Measurements from ENCODE around the gene PALD1.

Gene PALD1

GRCh38 chr10:70598857-70599295, 120.3 kb downstream of the PALD1 start:
- no peak overlapping the region for H3K4me3 ChIP-seq (ENCODE audit: low read length)
- peaks cover 3% of the 10 kb centered on the region; the same call in 1 of the 2 replicates for H3K4me1 ChIP-seq (ENCODE audit: insufficient read depth, low read length)
- H3K27ac ChIP-seq (ENCODE audit: low read depth, low read length): no peak overlapping the region
- H3K9ac ChIP-seq (ENCODE audit: low read depth, low read length): no peak overlapping the region
- no peaks in the 10 kb centered on the region for H3K36me3 ChIP-seq (ENCODE audit: insufficient read depth, low read length)
- H3K9me3 ChIP-seq (ENCODE audit: insufficient read depth, low read depth, low read length): no peaks in the 10 kb centered on the region
- WGBS: 90% methylated on average over 16 of the region's 16 CpGs
- H3K27me3 ChIP-seq (ENCODE audit: insufficient read depth, low read length): no peaks in the 10 kb centered on the region

- 94% methylated on average over 7 of the region's 8 CpGs for WGBS
- Histone ChIP-seq H3K36me3 (ENCODE audit: insufficient read depth, low read length) (no peaks in the 10 kb centered on the region), H3K27ac (ENCODE audit: low read depth, low read length) (no peak overlapping the region), H3K4me3 (ENCODE audit: low read length) (no peak overlapping the region), H3K27me3 (ENCODE audit: insufficient read depth, low read length) (no peaks in the 10 kb centered on the region), H3K9ac (ENCODE audit: low read depth, low read length) (no peak overlapping the region), H3K4me1 (ENCODE audit: insufficient read depth, low read length) (peaks cover 3% of the 10 kb centered on the region; the same call in 1 of the 2 replicates), H3K9me3 (ENCODE audit: insufficient read depth, low read depth, low read length) (no peaks in the 10 kb centered on the region)
These were observed 120.8 kb downstream of the PALD1 start for GRCh38 chr10:70599319-70599718.

GRCh38 chr10:70599791-70600190, 121.2 kb downstream of the PALD1 start:
- Histone ChIP-seq H3K27ac (ENCODE audit: low read depth, low read length) (no peak overlapping the region), H3K9me3 (ENCODE audit: insufficient read depth, low read depth, low read length) (no peaks in the 10 kb centered on the region), H3K4me1 (ENCODE audit: insufficient read depth, low read length) (peaks cover 2% of the 10 kb centered on the region; the same call in 1 of the 2 replicates), H3K9ac (ENCODE audit: low read depth, low read length) (no peak overlapping the region), H3K36me3 (ENCODE audit: insufficient read depth, low read length) (no peaks in the 10 kb centered on the region), H3K27me3 (ENCODE audit: insufficient read depth, low read length) (no peaks in the 10 kb centered on the region), H3K4me3 (ENCODE audit: low read length) (no peak overlapping the region)
- WGBS: 90% methylated on average over 4 of the region's 4 CpGs

- WGBS: 95% methylated on average over 24 of the region's 24 CpGs
These were observed 122.2 kb downstream of the PALD1 start for GRCh38 chr10:70600512-70601395.

GRCh38 chr10:70601746-70602145, 123.2 kb downstream of the PALD1 start:
- H3K4me3 ChIP-seq (ENCODE audit: low read length): no peak overlapping the region
- H3K9ac ChIP-seq (ENCODE audit: low read depth, low read length): no peak overlapping the region
- no peaks in the 10 kb centered on the region for H3K9me3 ChIP-seq (ENCODE audit: insufficient read depth, low read depth, low read length)
- H3K27me3 ChIP-seq (ENCODE audit: insufficient read depth, low read length): no peaks in the 10 kb centered on the region
- no peak overlapping the region for H3K27ac ChIP-seq (ENCODE audit: low read depth, low read length)
- no peaks in the 10 kb centered on the region for H3K4me1 ChIP-seq (ENCODE audit: insufficient read depth, low read length)
- no peaks in the 10 kb centered on the region for H3K36me3 ChIP-seq (ENCODE audit: insufficient read depth, low read length)
- 86% methylated on average over 5 of the region's 5 CpGs for WGBS

More at GRCh38 chr10:70600512-70601395, 122.2 kb downstream of the PALD1 start:
- Histone ChIP-seq H3K4me1 (ENCODE audit: insufficient read depth, low read length) (no peaks in the 10 kb centered on the region), H3K36me3 (ENCODE audit: insufficient read depth, low read length) (no peaks in the 10 kb centered on the region), H3K9ac (ENCODE audit: low read depth, low read length) (no peak overlapping the region), H3K4me3 (ENCODE audit: low read length) (no peak overlapping the region), H3K27me3 (ENCODE audit: insufficient read depth, low read length) (no peaks in the 10 kb centered on the region), H3K9me3 (ENCODE audit: insufficient read depth, low read depth, low read length) (no peaks in the 10 kb centered on the region), H3K27ac (ENCODE audit: low read depth, low read length) (no peak overlapping the region)

- H3K27me3 ChIP-seq (ENCODE audit: insufficient read depth, low read length): no peaks in the 10 kb centered on the region
- no peak within 1 kb of the TSS for H3K9ac ChIP-seq (ENCODE audit: low read depth, low read length)
- no peak within 1 kb of the TSS for H3K27ac ChIP-seq (ENCODE audit: low read depth, low read length)
- H3K9me3 ChIP-seq (ENCODE audit: insufficient read depth, low read depth, low read length): no peaks in the 10 kb centered on the region
- no peak within 1 kb of the TSS for H3K4me3 ChIP-seq (ENCODE audit: low read length)
- 90% methylated on average over 21 of the region's 21 CpGs for WGBS
- H3K36me3 ChIP-seq (ENCODE audit: insufficient read depth, low read length): no peaks in the 10 kb centered on the region
- no peaks in the 10 kb centered on the region for H3K4me1 ChIP-seq (ENCODE audit: insufficient read depth, low read length)
These were observed 124.3 kb downstream of the PALD1 start, which contains the start of gene PRF1 for GRCh38 chr10:70602665-70603448. TSS of gene PRF1 (minus strand) at chr10:70602741. CDS start at chr10:70600902, 1,839 bp downstream.

- H3K27me3 ChIP-seq (ENCODE audit: insufficient read depth, low read length): no peaks in the 10 kb centered on the region
- no peaks in the 10 kb centered on the region for H3K9me3 ChIP-seq (ENCODE audit: insufficient read depth, low read depth, low read length)
- no peaks in the 10 kb centered on the region for H3K36me3 ChIP-seq (ENCODE audit: insufficient read depth, low read length)
- H3K9ac ChIP-seq (ENCODE audit: low read depth, low read length): no peak overlapping the region
- H3K27ac ChIP-seq (ENCODE audit: low read depth, low read length): no peak overlapping the region
- no peaks in the 10 kb centered on the region for H3K4me1 ChIP-seq (ENCODE audit: insufficient read depth, low read length)
- H3K4me3 ChIP-seq (ENCODE audit: low read length): no peak overlapping the region
- 90% methylated on average over 7 of the region's 7 CpGs for WGBS
These were observed 124.9 kb downstream of the PALD1 start for GRCh38 chr10:70603449-70603801.

GRCh38 chr10:70604106-70604505, 125.5 kb downstream of the PALD1 start:
- Histone ChIP-seq H3K9me3 (ENCODE audit: insufficient read depth, low read depth, low read length) (no peaks in the 10 kb centered on the region), H3K9ac (ENCODE audit: low read depth, low read length) (no peak overlapping the region), H3K4me1 (ENCODE audit: insufficient read depth, low read length) (no peaks in the 10 kb centered on the region), H3K27me3 (ENCODE audit: insufficient read depth, low read length) (no peaks in the 10 kb centered on the region), H3K27ac (ENCODE audit: low read depth, low read length) (no peak overlapping the region), H3K4me3 (ENCODE audit: low read length) (no peak overlapping the region), H3K36me3 (ENCODE audit: insufficient read depth, low read length) (no peaks in the 10 kb centered on the region)
- WGBS: 83% methylated on average over 3 of the region's 4 CpGs

- no peaks in the 10 kb centered on the region for H3K4me1 ChIP-seq (ENCODE audit: insufficient read depth, low read length)
- 92% methylated on average over 1 of the region's 2 CpGs for WGBS
These were observed 126.6 kb downstream of the PALD1 start for GRCh38 chr10:70605161-70605560.

GRCh38 chr10:70607936-70608335, 129.4 kb downstream of the PALD1 start:
- Histone ChIP-seq H3K9ac (ENCODE audit: low read depth, low read length) (no peak overlapping the region), H3K27me3 (ENCODE audit: insufficient read depth, low read length) (no peaks in the 10 kb centered on the region), H3K4me1 (ENCODE audit: insufficient read depth, low read length) (no peaks in the 10 kb centered on the region), H3K9me3 (ENCODE audit: insufficient read depth, low read depth, low read length) (no peaks in the 10 kb centered on the region), H3K4me3 (ENCODE audit: low read length) (no peak overlapping the region), H3K36me3 (ENCODE audit: insufficient read depth, low read length) (no peaks in the 10 kb centered on the region), H3K27ac (ENCODE audit: low read depth, low read length) (no peak overlapping the region)
- WGBS: 84% methylated on average over 4 of the region's 4 CpGs

More at GRCh38 chr10:70605161-70605560, 126.6 kb downstream of the PALD1 start:
- Histone ChIP-seq H3K4me3 (ENCODE audit: low read length) (no peak overlapping the region), H3K36me3 (ENCODE audit: insufficient read depth, low read length) (no peaks in the 10 kb centered on the region), H3K9ac (ENCODE audit: low read depth, low read length) (no peak overlapping the region), H3K27me3 (ENCODE audit: insufficient read depth, low read length) (no peaks in the 10 kb centered on the region), H3K9me3 (ENCODE audit: insufficient read depth, low read depth, low read length) (no peaks in the 10 kb centered on the region), H3K27ac (ENCODE audit: low read depth, low read length) (no peak overlapping the region)

GRCh38 chr10:70613941-70614340, 135.4 kb downstream of the PALD1 start:
- Histone ChIP-seq H3K4me3 (ENCODE audit: low read length) (no peak overlapping the region), H3K9ac (ENCODE audit: low read depth, low read length) (no peak overlapping the region), H3K9me3 (ENCODE audit: insufficient read depth, low read depth, low read length) (no peaks in the 10 kb centered on the region), H3K36me3 (ENCODE audit: insufficient read depth, low read length) (no peaks in the 10 kb centered on the region), H3K4me1 (ENCODE audit: insufficient read depth, low read length) (no peaks in the 10 kb centered on the region), H3K27me3 (ENCODE audit: insufficient read depth, low read length) (no peaks in the 10 kb centered on the region), H3K27ac (ENCODE audit: low read depth, low read length) (no peak overlapping the region)
- 89% methylated on average over 2 of the region's 2 CpGs for WGBS
